WERI-Rb-1 (cell line): ENCODE measurements around the gene CHST12.
A peak's percentile ranks its signal among the peaks of the same experiment; 100 is the strongest.

Experiments
- DNase-seq: peaks from one replicate; pipeline ENCODE4 v3.0.0-alpha.2; 2020
- H3K27ac ChIP-seq: fragments of 250-450 bp; sonication (Bioruptor Pico); 2 replicates; pipeline ENCODE4 v1.5.1; 2020; ENCODE audit warnings: mild to moderate bottlenecking, moderate library complexity
- H3K27me3 ChIP-seq: fragments of 250-450 bp; sonication (Bioruptor Pico); 2 replicates; pipeline ENCODE4 v1.5.1; 2021; ENCODE audit warnings: mild to moderate bottlenecking, low read depth, moderate library complexity; ENCODE audit not compliant: insufficient read depth, severe bottlenecking
- H3K36me3 ChIP-seq: fragments of 250-450 bp; sonication (Bioruptor Pico); 2 replicates; pipeline ENCODE4 v1.5.1; 2020; ENCODE audit warnings: mild to moderate bottlenecking, moderate library complexity
- H3K4me3 ChIP-seq: 2 replicates; pipeline ENCODE4 v1.5.1; 2011; ENCODE audit warnings: low read depth, mild to moderate bottlenecking, control low read depth, low read length
- H3K9me3 ChIP-seq: fragments of 250-450 bp; sonication (Bioruptor Pico); 2 replicates; pipeline ENCODE4 v1.5.1; 2021; ENCODE audit warnings: mild to moderate bottlenecking, moderate library complexity; ENCODE audit not compliant: severe bottlenecking
- CTCF ChIP-seq: IDR thresholded peaks from 2 replicates; pipeline ENCODE4 v1.5.1; 2011; ENCODE audit warnings: low read depth, mild to moderate bottlenecking, control low read depth, inconsistent platforms, low read length

The CHST12 gene

GRCh38 chr7:2479276-2480069, 76.1 kb downstream of the CHST12 start:
- Histone ChIP-seq H3K36me3 (no peaks in the 10 kb centered on the region), H3K27me3 (no peaks in the 10 kb centered on the region), H3K9me3 (no peaks in the 10 kb centered on the region), H3K4me3 (no peak overlapping the region), H3K27ac (no peak overlapping the region)
- DNase-seq = no peak
- TF ChIP-seq CTCF = no peak

GRCh38 chr7:2480070-2480408, 76.6 kb downstream of the CHST12 start:
- H3K27ac ChIP-seq = no peak overlapping the region
- no peak overlapping the region for H3K4me3 ChIP-seq
- no peaks in the 10 kb centered on the region for H3K36me3 ChIP-seq
- H3K9me3 ChIP-seq = no peaks in the 10 kb centered on the region
- no peak for TF ChIP-seq CTCF
- H3K27me3 ChIP-seq = no peaks in the 10 kb centered on the region
- no peak for DNase-seq

- no peak for TF ChIP-seq CTCF
- Histone ChIP-seq H3K4me3 (no peak overlapping the region), H3K9me3 (no peaks in the 10 kb centered on the region), H3K27me3 (no peaks in the 10 kb centered on the region), H3K36me3 (no peaks in the 10 kb centered on the region), H3K27ac (no peak overlapping the region)
- DNase-seq = no peak
Measured at GRCh38 chr7:2481195-2481594, 77.8 kb downstream of the CHST12 start.

GRCh38 chr7:2482725-2483451, 79.5 kb downstream of the CHST12 start:
- H3K4me3 ChIP-seq = no peak overlapping the region
- no peaks in the 10 kb centered on the region for H3K9me3 ChIP-seq
- H3K27ac ChIP-seq = no peak overlapping the region
- TF ChIP-seq CTCF = 0 out of 2 replicates have a peak, but pooled peaks have one; percentile 22
- H3K27me3 ChIP-seq = no peaks in the 10 kb centered on the region
- no peak for DNase-seq
- no peaks in the 10 kb centered on the region for H3K36me3 ChIP-seq

GRCh38 chr7:2483494-2483893, 80.1 kb downstream of the CHST12 start:
- no peak overlapping the region for H3K4me3 ChIP-seq
- no peaks in the 10 kb centered on the region for H3K9me3 ChIP-seq
- DNase-seq = no peak
- H3K36me3 ChIP-seq = no peaks in the 10 kb centered on the region
- H3K27ac ChIP-seq = no peak overlapping the region
- H3K27me3 ChIP-seq = no peaks in the 10 kb centered on the region
- TF ChIP-seq CTCF = no peak
